Activated CD4-positive, CD25-positive, alpha-beta regulatory T cell (primary cell): ENCODE data around the gene CASK.
"Not testable (repeated sequence)": the region's sequence is repeated elsewhere in the genome, so short reads cannot be mapped to it uniquely, and the experiment has no call there.

Experiments used
- DNase-seq, 4 experiments: peaks; one replicate each; lab custom pipeline; 2025; lab: John Stamatoyannopoulos, UW

CASK gene

GRCh38 chrX:41515376-41515775 is 408.0 kb downstream of the CASK start:
- DNase-seq: no peak

DNA sequence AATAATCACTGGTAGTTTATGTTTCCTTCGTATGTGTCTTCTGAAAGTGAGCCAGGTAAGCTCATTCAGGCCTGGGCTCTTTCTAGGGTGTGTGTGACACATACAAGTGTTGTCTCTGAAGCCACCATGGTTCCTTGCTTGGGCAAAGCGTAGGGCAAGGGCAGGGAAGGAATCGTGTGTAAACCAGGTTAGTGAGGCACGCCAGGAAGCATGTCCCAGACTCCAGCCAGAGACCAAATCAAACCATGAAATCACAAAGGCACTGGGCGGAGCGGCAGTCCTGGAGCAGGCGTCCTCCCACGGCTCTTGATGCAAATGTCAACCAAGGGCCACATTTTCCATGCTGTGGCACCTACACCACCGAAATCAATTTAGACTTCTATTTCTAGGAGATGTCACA is 409.2 kb downstream of the CASK start:
- no peak for DNase-seq

DNA sequence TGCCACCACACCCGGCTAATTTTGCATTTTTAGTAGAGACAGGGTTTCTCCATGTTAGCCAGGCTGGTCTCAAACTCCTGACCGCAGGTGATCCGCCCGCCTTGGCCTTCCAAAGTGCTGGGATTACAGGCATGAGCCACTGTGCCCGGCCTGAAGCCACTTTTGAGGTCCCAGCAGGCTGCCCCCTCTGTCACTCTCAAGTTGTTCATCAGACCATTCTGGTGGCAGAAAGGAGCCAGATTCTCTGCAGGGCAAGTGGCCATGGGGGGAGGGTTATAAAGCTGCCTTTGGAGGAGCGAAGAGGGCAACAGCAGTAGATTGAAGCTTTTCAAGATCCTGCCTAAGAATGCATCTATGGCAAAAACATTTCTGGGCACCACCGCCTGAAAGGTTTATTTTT is 410.5 kb downstream of the CASK start:
- not testable (repeated sequence) for DNase-seq

GRCh38 chrX:41512394-41512793 is 411.0 kb downstream of the CASK start:
- DNase-seq: no peak

GRCh38 chrX:41507919-41508318 is 415.4 kb downstream of the CASK start:
- DNase-seq: no peak

- DNase-seq: no peak
Measured at GRCh38 chrX:41502004-41502403, 421.4 kb downstream of the CASK start.

DNA sequence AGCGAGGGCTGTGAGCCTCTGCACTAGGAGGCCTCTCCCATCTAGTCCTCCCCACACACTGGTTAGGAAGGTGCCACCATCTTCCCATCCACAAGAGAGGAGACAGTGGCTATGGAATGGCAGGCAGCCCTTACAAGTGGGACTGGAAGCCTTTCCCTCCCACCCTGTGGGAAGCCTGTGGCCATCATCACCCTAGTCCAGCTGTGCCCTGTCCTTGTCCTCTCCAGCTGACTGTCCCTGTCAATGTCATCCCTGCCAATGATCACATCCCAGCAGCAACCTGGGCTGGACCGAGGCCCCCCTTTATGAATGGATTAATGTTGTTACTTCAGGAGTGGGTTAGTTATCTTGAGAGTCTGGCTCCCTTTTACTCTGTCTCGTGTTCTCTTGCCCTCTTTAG is 423.4 kb downstream of the CASK start:
- no peak for DNase-seq

GRCh38 chrX:41499195-41499594 is 424.2 kb downstream of the CASK start:
- no peak for DNase-seq

DNA sequence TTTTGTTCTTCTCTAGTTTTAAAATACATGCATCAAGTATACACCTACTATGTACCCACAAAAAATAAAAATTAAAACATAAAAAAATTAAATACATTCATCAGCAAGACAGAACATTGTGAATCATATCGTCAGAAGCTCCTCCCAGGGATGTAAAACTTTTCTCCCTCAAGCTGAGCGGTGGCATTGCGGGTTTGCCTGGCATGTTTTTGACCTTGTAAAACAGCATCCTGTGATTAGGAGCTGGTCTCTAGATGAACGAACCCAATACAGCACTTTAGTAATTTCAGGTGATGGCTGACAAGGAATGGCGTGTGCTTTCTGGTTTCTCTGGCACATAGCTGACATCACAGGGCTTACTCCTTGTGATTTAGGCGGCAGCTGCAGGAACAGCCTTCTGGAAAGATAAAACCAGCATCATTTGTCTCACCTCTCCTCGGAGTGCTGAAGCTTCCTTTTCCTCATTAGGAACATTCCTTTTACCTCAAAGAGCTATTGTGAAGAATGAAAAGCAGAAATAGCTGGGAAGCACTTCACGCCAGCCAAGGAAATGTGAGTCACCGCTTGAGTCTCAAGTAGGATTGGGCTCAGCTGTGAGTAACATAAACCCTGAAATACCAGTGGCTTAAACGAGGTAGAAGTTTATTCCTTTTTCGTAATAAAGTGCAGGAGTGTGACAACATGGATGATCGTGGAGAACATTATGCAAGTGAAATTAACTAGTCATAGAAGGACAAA is 431.9 kb downstream of the CASK start:
- DNase-seq: no peak

DNA sequence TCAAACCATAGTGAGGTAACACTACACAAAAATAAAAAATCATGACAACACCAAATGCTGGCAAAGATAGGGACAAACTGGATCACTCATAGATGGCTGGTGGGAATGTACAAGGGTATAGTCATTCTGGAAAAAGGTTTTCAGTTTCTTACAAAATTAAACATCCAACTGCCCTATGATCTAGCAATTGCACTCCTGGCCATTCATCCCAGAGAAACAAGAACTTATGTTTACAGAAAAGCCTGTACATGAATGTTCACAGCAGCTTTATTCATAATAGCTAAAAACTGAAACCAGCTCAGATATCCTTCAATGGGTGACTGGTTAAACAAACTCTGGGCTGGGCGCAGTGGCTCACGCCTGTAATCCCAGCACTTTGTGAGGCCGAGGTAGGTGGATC is 432.9 kb downstream of the CASK start:
- DNase-seq: no peak

- no peak for DNase-seq
Measured at GRCh38 chrX:41482154-41482850, 441.1 kb downstream of the CASK start.

GRCh38 chrX:41481264-41482109 is 441.9 kb downstream of the CASK start:
- DNase-seq: no peak

- no peak for DNase-seq
Measured at GRCh38 chrX:41480508-41481260, 442.7 kb downstream of the CASK start.

GRCh38 chrX:41478381-41478911 is 444.9 kb downstream of the CASK start:
- no peak for DNase-seq

GRCh38 chrX:41475591-41476241 is 447.6 kb downstream of the CASK start:
- DNase-seq: no peak

GRCh38 chrX:41475191-41475590 is 448.2 kb downstream of the CASK start:
- DNase-seq: no peak

- no peak for DNase-seq
Measured at GRCh38 chrX:41474726-41475100, 448.6 kb downstream of the CASK start.

DNA sequence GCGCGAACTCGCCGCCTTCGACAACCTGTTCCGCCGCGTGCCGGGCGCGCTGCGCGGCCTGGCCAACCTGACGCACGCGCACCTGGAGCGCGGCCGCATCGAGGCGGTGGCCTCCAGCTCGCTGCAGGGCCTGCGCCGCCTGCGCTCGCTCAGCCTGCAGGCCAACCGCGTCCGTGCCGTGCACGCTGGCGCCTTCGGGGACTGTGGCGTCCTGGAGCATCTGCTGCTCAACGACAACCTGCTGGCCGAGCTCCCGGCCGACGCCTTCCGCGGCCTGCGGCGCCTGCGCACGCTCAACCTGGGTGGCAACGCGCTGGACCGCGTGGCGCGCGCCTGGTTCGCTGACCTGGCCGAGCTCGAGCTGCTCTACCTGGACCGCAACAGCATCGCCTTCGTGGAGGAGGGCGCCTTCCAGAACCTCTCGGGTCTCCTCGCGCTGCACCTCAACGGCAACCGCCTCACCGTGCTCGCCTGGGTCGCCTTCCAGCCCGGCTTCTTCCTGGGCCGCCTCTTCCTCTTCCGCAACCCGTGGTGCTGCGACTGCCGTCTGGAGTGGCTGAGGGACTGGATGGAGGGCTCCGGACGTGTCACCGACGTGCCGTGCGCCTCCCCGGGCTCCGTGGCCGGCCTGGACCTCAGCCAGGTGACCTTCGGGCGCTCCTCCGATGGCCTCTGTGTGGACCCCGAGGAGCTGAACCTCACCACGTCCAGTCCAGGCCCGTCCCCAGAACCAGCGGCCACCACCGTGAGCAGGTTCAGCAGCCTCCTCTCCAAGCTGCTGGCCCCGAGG is 449.2 kb downstream of the CASK start:
- DNase-seq: no peak

DNA sequence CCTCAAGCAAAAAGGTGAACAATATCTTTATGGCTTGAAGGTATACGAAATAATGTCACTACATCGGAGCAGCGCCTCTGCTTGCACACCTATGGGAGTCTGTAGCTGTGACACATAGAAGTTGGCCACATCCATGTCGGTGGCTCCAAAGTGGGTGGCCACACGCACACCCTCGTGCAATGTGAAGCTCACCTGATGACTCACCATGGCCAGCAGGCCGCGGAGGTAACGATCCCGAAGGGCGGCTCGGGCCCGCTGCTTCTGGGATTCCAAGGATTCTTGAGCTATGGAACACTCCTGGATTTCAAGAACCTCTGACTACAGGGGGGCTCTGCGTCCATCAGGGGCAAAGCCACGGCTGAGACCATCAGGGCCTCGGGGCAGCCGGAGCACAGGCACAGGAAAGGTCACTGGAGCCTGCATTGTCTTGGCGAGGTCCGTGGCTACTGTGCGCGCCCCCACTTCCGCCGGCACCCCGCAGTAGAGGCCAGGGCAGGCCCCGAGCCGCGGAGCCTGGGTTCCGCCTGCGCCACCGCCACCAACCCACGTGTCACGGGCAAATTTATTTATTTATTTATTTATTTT is 451.0 kb downstream of the CASK start:
- no peak for DNase-seq

DNA sequence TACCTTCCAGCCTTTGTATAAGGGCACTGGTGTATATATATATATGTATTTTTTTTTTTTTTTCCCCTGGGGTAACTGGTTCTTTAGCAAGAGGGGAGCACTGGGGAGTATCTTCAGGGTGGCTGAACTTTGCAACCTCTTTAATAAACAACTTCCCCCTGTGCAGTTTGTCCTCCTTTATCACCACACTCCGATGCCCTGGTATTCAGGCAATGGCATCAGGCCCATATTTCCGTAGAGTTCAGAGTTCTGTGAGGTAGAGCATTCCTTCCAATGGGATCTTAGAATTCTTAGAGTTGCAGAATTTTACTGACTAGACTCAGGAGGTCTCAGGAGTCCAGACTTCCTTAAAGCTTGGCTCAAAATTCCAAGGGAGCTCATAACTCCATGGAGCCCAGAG is 451.6 kb downstream of the CASK start:
- DNase-seq: no peak
